ENCODE data around the gene GPC6. TPM values are rescaled to one million over a fixed set of nuclear protein-coding genes. Genes with fewer than 3 reads are reported as not detected.

Gene GPC6
- total and polyA plus RNA-seq, 10 donors = 0.22 to 9.3 (median 4.5) TPM

DNA sequence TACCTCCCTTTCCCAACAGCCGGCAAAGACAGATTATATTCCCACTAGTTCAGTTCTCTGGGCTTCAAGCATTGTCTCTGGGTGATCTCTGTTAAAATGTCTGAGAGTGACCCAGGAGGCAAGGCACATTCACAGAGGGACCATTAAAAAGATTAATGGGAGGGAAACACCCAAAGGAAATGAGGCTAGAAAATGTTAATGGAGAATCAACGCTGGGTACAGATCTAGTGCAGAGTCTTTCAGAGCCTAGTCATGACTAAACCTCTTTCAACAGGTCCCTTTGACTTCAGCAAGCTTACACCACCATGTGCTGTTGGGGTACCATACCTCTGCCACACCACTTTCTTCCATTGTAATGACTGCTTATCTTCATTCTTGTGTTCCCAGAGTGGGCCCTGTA lies 894.3 kb downstream of the GPC6 start:
- TF ChIP-seq POLR2AphosphoS5 (IDR thresholded peaks at IDR 0.05) = no peak
- no peak for TF ChIP-seq POLR2A (IDR thresholded peaks at IDR 0.05)
- TF ChIP-seq, protein P1, sequence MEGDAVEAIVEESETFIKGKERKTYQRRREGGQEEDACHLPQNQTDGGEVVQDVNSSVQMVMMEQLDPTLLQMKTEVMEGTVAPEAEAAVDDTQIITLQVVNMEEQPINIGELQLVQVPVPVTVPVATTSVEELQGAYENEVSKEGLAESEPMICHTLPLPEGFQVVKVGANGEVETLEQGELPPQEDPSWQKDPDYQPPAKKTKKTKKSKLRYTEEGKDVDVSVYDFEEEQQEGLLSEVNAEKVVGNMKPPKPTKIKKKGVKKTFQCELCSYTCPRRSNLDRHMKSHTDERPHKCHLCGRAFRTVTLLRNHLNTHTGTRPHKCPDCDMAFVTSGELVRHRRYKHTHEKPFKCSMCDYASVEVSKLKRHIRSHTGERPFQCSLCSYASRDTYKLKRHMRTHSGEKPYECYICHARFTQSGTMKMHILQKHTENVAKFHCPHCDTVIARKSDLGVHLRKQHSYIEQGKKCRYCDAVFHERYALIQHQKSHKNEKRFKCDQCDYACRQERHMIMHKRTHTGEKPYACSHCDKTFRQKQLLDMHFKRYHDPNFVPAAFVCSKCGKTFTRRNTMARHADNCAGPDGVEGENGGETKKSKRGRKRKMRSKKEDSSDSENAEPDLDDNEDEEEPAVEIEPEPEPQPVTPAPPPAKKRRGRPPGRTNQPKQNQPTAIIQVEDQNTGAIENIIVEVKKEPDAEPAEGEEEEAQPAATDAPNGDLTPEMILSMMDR (IDR thresholded peaks at IDR 0.05 in 8 of 11, conservative IDR thresholded peaks at IDR 0.05 in 3 of 11) = no peak
- no peak overlapping the region for H3K27ac ChIP-seq
- H3K4me1 ChIP-seq = no peaks in the 10 kb centered on the region
- no peak overlapping the region for H3K4me3 ChIP-seq
- H3K27me3 ChIP-seq (replicated peaks in 1 of 7) = no peaks in the 10 kb centered on the region
- DNase-seq = no peak
- H3K36me3 ChIP-seq = no peaks in the 10 kb centered on the region
- H3K9me3 ChIP-seq = no peaks in the 10 kb centered on the region
- 49 to 58% (median 54%) methylated on average over 2 of the region's 2 CpGs for WGBS, 5 donors
- intact Hi-C loops (cut with DNase I; ENCODE audit: low total_unique reads) = no loop called here

DNA sequence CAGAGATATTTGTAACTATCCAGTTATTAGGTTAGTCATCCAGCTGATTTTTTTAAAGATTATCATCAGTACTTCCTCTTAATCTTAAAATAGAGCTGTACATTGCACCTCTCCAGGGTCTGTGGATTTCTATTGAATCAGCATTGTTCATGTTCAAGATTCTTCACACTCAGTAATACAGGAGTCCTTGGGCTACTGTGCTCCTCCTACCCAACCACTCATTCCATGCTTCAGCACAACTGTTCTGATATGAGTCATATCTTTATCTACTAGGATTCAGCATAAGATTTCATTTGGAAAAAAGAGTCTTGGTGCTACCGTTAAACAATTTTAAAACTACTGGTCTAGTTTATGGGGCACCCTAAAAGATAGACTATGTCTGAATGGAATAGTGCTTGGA lies 895.1 kb downstream of the GPC6 start:
- no peak for TF ChIP-seq POLR2A (IDR thresholded peaks at IDR 0.05)
- no peak for TF ChIP-seq POLR2AphosphoS5 (IDR thresholded peaks at IDR 0.05)
- no peaks in the 10 kb centered on the region for H3K27me3 ChIP-seq (replicated peaks in 1 of 7)
- WGBS, 5 donors = 80 to 88% (median 85%) methylated on average over 1 of the region's 1 CpG
- intact Hi-C loops (cut with DNase I; ENCODE audit: low total_unique reads) = no loop called here
- no peak overlapping the region for H3K27ac ChIP-seq
- no peaks in the 10 kb centered on the region for H3K4me1 ChIP-seq
- H3K4me3 ChIP-seq = no peak overlapping the region
- no peak for DNase-seq
- H3K36me3 ChIP-seq = no peaks in the 10 kb centered on the region
- no peaks in the 10 kb centered on the region for H3K9me3 ChIP-seq

DNA sequence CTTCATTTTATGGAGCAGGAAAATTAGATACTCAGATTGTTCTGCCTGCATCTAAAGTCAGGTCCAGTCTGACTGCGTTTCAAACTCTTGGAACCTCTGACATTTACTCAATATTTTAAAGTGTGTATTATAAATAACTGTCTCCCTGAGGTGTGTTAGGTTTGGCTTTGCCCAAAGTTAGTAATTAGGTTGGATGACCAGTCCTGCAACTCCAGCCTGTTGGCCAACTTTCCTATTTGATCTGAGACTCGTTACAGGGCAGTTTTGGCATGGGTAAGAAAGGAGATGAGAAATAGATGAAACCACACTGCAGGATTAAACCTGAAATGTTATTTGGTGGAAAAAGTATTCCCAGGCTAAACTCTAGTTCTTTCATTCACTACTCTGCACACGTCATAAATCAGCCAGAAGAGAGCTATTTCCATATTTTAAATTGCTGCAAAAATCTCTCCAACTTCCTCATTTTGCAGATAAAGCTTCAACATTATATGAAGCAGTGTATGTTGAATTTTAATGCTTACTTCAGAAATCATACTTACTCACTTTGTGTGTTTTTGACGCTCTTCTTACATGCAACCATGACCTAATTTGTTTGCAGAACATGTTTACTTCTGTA lies 895.8 kb downstream of the GPC6 start:
- Histone ChIP-seq H3K27me3 (replicated peaks in 1 of 7) (no peaks in the 10 kb centered on the region), H3K27ac (no peak overlapping the region), H3K9me3 (no peaks in the 10 kb centered on the region), H3K4me3 (no peak overlapping the region), H3K4me1 (no peaks in the 10 kb centered on the region), H3K36me3 (no peaks in the 10 kb centered on the region)
- no peak for DNase-seq
- 56 to 62% (median 59%) methylated on average over 4 of the region's 4 CpGs for WGBS, 5 donors
- TF ChIP-seq POLR2AphosphoS5 (IDR thresholded peaks at IDR 0.05) = no peak
- TF ChIP-seq, protein P1 (IDR thresholded peaks at IDR 0.05 in 8 of 11, conservative IDR thresholded peaks at IDR 0.05 in 3 of 11) = no peak
- no peak for TF ChIP-seq POLR2A (IDR thresholded peaks at IDR 0.05)
- intact Hi-C loops (cut with DNase I; ENCODE audit: low total_unique reads) = no loop called here

DNA sequence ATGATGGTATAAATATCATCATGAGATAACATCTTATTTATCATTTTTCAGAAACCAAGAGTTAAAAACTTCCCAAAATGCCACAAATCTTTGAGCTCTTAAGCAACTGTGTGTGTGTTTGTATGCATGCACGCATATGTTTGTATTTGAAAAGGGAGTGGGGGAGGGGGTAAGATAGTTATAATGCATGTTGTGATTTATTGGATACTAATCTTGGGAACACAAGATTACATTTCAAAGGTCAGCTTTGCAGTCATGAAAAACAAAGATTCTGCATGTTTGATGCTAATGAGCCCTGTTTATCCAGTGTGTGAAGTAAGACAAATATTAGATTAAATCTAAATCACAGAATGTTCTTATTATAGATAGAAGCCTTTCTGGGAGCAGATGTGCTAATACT lies 897.0 kb downstream of the GPC6 start:
- no peaks in the 10 kb centered on the region for H3K4me1 ChIP-seq
- H3K27ac ChIP-seq = no peak overlapping the region
- no peak for DNase-seq
- H3K36me3 ChIP-seq = no peaks in the 10 kb centered on the region
- TF ChIP-seq, protein P1 (IDR thresholded peaks at IDR 0.05 in 8 of 11, conservative IDR thresholded peaks at IDR 0.05 in 3 of 11) = no peak
- TF ChIP-seq POLR2A (IDR thresholded peaks at IDR 0.05) (no peak), POLR2AphosphoS5 (IDR thresholded peaks at IDR 0.05) (no peak)
- WGBS, 5 donors = 80 to 98% (median 89%) methylated on average over 1 of the region's 1 CpG
- H3K27me3 ChIP-seq (replicated peaks in 1 of 7) = no peaks in the 10 kb centered on the region
- intact Hi-C loops (cut with DNase I; ENCODE audit: low total_unique reads) = no loop called here
- H3K4me3 ChIP-seq = no peak overlapping the region
- H3K9me3 ChIP-seq = no peaks in the 10 kb centered on the region

DNA sequence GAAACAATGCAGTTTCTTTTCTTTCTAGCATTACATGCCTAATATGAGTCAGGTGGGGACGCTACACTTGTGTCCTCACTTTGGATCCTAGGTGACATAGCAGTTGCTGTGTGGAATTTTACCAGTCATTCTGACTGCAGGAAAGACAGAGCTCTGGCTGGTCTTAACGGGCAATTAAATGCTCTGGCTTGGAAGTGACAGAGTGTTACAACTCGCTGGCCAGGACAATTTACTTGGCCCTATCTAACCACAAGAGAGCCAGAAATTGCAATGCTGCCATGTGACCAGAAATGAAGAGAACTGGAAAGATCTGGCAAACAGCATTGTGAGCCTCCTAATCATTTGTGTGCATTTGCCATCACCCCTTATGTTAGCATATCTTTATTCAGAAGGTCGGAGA lies 901.8 kb downstream of the GPC6 start:
- no peak for DNase-seq
- WGBS, 5 donors = 69 to 80% (median 77%) methylated on average over 4 of the region's 4 CpGs
- intact Hi-C loops (cut with DNase I; ENCODE audit: low total_unique reads) = no loop called here
- H3K4me3 ChIP-seq = no peak overlapping the region
- no peaks in the 10 kb centered on the region for H3K27me3 ChIP-seq (replicated peaks in 1 of 7)
- H3K9me3 ChIP-seq = no peaks in the 10 kb centered on the region
- H3K36me3 ChIP-seq = no peaks in the 10 kb centered on the region
- TF ChIP-seq, protein P1 (IDR thresholded peaks at IDR 0.05 in 8 of 11, conservative IDR thresholded peaks at IDR 0.05 in 3 of 11) = no peak
- no peak for TF ChIP-seq POLR2AphosphoS5 (IDR thresholded peaks at IDR 0.05)
- TF ChIP-seq POLR2A (IDR thresholded peaks at IDR 0.05) = no peak
- H3K27ac ChIP-seq = no peak overlapping the region
- H3K4me1 ChIP-seq = no peaks in the 10 kb centered on the region
